Measurements from ENCODE around the gene GALNT9. TPM values are rescaled to one million over a fixed set of nuclear protein-coding genes. Genes with fewer than 3 reads are reported as not detected.
"Not testable (repeated sequence)": the region's sequence is repeated elsewhere in the genome, so short reads cannot be mapped to it uniquely, and the experiment has no call there.

GALNT9 gene
- total RNA-seq, 1 experiment from 2014 or later, result 0.36 TPM

- H3K27ac ChIP-seq, result no peak overlapping the region
- H3K27me3 ChIP-seq, result no peaks in the 10 kb centered on the region
- H3K9me3 ChIP-seq (replicated peaks), result no peaks in the 10 kb centered on the region
- no peak overlapping the region for H3K4me3 ChIP-seq
- DNase-seq, result no peak
- 0 out of 2 replicates have a peak, but pooled peaks cover 2% of the 10 kb centered on the region for H3K4me1 ChIP-seq
- H3K36me3 ChIP-seq, result no peaks in the 10 kb centered on the region
Observed at GRCh38 chr12:132251741-132252490, 77.5 kb downstream of the GALNT9 start.

GRCh38 chr12:132251310-132251709, 78.1 kb downstream of the GALNT9 start:
- no peak overlapping the region for H3K27ac ChIP-seq
- H3K4me1 ChIP-seq, result 0 out of 2 replicates have a peak, but pooled peaks cover 2% of the 10 kb centered on the region
- no peaks in the 10 kb centered on the region for H3K9me3 ChIP-seq (replicated peaks)
- no peak for DNase-seq
- no peaks in the 10 kb centered on the region for H3K36me3 ChIP-seq
- no peak overlapping the region for H3K4me3 ChIP-seq
- no peaks in the 10 kb centered on the region for H3K27me3 ChIP-seq

- no peak overlapping the region for H3K27ac ChIP-seq
- H3K4me3 ChIP-seq, result no peak overlapping the region
- 0 out of 2 replicates have a peak, but pooled peaks cover 2% of the 10 kb centered on the region for H3K4me1 ChIP-seq
- H3K27me3 ChIP-seq, result no peaks in the 10 kb centered on the region
- no peaks in the 10 kb centered on the region for H3K9me3 ChIP-seq (replicated peaks)
- no peak for DNase-seq
- no peaks in the 10 kb centered on the region for H3K36me3 ChIP-seq
Observed at GRCh38 chr12:132250707-132251106, 78.7 kb downstream of the GALNT9 start.

- no peak for DNase-seq
- no peaks in the 10 kb centered on the region for H3K36me3 ChIP-seq
- H3K9me3 ChIP-seq (replicated peaks), result no peaks in the 10 kb centered on the region
- H3K4me3 ChIP-seq, result no peak overlapping the region
- H3K4me1 ChIP-seq, result 0 out of 2 replicates have a peak, but pooled peaks cover 2% of the 10 kb centered on the region
- H3K27me3 ChIP-seq, result no peaks in the 10 kb centered on the region
- no peak overlapping the region for H3K27ac ChIP-seq
Observed at GRCh38 chr12:132249689-132250478, 79.5 kb downstream of the GALNT9 start.

GRCh38 chr12:132248453-132249167, 80.8 kb downstream of the GALNT9 start:
- no peaks in the 10 kb centered on the region for H3K36me3 ChIP-seq
- H3K27ac ChIP-seq, result no peak overlapping the region
- 0 out of 2 replicates have a peak, but pooled peaks cover 2% of the 10 kb centered on the region for H3K4me1 ChIP-seq
- no peaks in the 10 kb centered on the region for H3K9me3 ChIP-seq (replicated peaks)
- no peak for DNase-seq
- H3K4me3 ChIP-seq, result no peak overlapping the region
- H3K27me3 ChIP-seq, result no peaks in the 10 kb centered on the region

GRCh38 chr12:132247718-132248452, 81.5 kb downstream of the GALNT9 start:
- Histone ChIP-seq H3K27ac (no peak overlapping the region), H3K36me3 (no peaks in the 10 kb centered on the region), H3K4me3 (no peak overlapping the region), H3K4me1 (no peaks in the 10 kb centered on the region), H3K9me3 (replicated peaks) (no peaks in the 10 kb centered on the region), H3K27me3 (no peaks in the 10 kb centered on the region)
- no peak for DNase-seq

- Histone ChIP-seq H3K27me3 (no peaks in the 10 kb centered on the region), H3K36me3 (no peaks in the 10 kb centered on the region), H3K4me3 (no peak overlapping the region), H3K9me3 (replicated peaks) (no peaks in the 10 kb centered on the region), H3K4me1 (no peaks in the 10 kb centered on the region), H3K27ac (no peak overlapping the region)
- DNase-seq, result no peak
Observed at GRCh38 chr12:132246997-132247717, 82.2 kb downstream of the GALNT9 start.

- no peaks in the 10 kb centered on the region for H3K36me3 ChIP-seq
- H3K27me3 ChIP-seq, result no peaks in the 10 kb centered on the region
- no peaks in the 10 kb centered on the region for H3K4me1 ChIP-seq
- DNase-seq, result no peak
- H3K9me3 ChIP-seq (replicated peaks), result no peaks in the 10 kb centered on the region
- H3K4me3 ChIP-seq, result no peak overlapping the region
- no peak overlapping the region for H3K27ac ChIP-seq
Observed at GRCh38 chr12:132245521-132246101, 83.8 kb downstream of the GALNT9 start.

- Histone ChIP-seq H3K4me3 (no peak overlapping the region), H3K9me3 (replicated peaks) (no peaks in the 10 kb centered on the region), H3K36me3 (no peaks in the 10 kb centered on the region), H3K27me3 (no peaks in the 10 kb centered on the region), H3K4me1 (no peaks in the 10 kb centered on the region), H3K27ac (no peak overlapping the region)
- DNase-seq, result no peak
Observed at GRCh38 chr12:132244724-132245295, 84.6 kb downstream of the GALNT9 start.

GRCh38 chr12:132243596-132244310, 85.6 kb downstream of the GALNT9 start:
- H3K4me1 ChIP-seq, result no peaks in the 10 kb centered on the region
- no peaks in the 10 kb centered on the region for H3K36me3 ChIP-seq
- H3K4me3 ChIP-seq, result no peak overlapping the region
- H3K27ac ChIP-seq, result no peak overlapping the region
- H3K9me3 ChIP-seq (replicated peaks), result no peaks in the 10 kb centered on the region
- no peaks in the 10 kb centered on the region for H3K27me3 ChIP-seq
- DNase-seq, result no peak

GRCh38 chr12:132243171-132243570, 86.2 kb downstream of the GALNT9 start:
- DNase-seq; H3K4me3 ChIP-seq; H3K4me1 ChIP-seq; H3K27me3 ChIP-seq; H3K27ac ChIP-seq; H3K9me3 ChIP-seq (replicated peaks); H3K36me3 ChIP-seq: not testable (repeated sequence)

GRCh38 chr12:132240669-132241007, 88.8 kb downstream of the GALNT9 start:
- H3K4me3 ChIP-seq; DNase-seq; H3K9me3 ChIP-seq (replicated peaks); H3K36me3 ChIP-seq; H3K27me3 ChIP-seq; H3K27ac ChIP-seq; H3K4me1 ChIP-seq: not testable (repeated sequence)
